Airway epithelial cell (primary cell): ENCODE measurements around the gene RTKN. TPM values are rescaled to one million over a fixed set of nuclear protein-coding genes. Genes with fewer than 3 reads are reported as not detected.

Experiments used
- total RNA-seq: library from RNA; depleted of rRNA; stranded (reverse); fragments of >200 nt; gene quantifications from 2 replicates; pipeline ENCODE4 v1.2.3, GENCODE V29; 2015

RTKN gene
- 49.8 and 58.1 TPM in 2 replicates for total RNA-seq

GRCh38 chr2:74441690-74442482 lies at the start of gene RTKN:
RTKN (minus strand) TSS chr2:74441937; CDS start chr2:74441816, 121 bp downstream.

GRCh38 chr2:74482801-74483674 lies 41.3 kb upstream of the RTKN start, which contains the start of the genes CCDC142 and TTC31:
CCDC142 (minus strand) TSS chr2:74482998; CDS start chr2:74482837, 161 bp downstream.
TTC31 (plus strand) TSS chr2:74483081; CDS start chr2:74483096, 15 bp downstream.

GRCh38 chr2:74472086-74472944 lies 30.6 kb upstream of the RTKN start, which contains the start of gene MRPL53:
MRPL53 (minus strand) TSS chr2:74472680; CDS start chr2:74472660, 20 bp downstream.

GRCh38 chr2:74458132-74458937 lies 16.6 kb upstream of the RTKN start, which contains the start of gene WBP1:
WBP1 (plus strand) TSS chr2:74458438; CDS start chr2:74458603, 165 bp downstream.

GRCh38 chr2:74454654-74455511 lies 13.1 kb upstream of the RTKN start, which contains the start of gene INO80B:
INO80B (plus strand) TSS chr2:74455087; CDS start chr2:74455117, 30 bp downstream.

GRCh38 chr2:74421221-74421870 lies 20.4 kb downstream of the RTKN start, which contains the start of the genes C2orf81 and WDR54:
C2orf81 (minus strand) TSS chr2:74421619; CDS start chr2:74421560, 59 bp downstream.
WDR54 (plus strand) TSS chr2:74421730; CDS start chr2:74422154, 424 bp downstream.

GRCh38 chr2:74379851-74380789 lies 61.6 kb downstream of the RTKN start, which contains the start of gene DCTN1:
DCTN1 (minus strand) TSS chr2:74380311; CDS start chr2:74380037, 274 bp downstream.

Other genes with a start within 250 kb of the RTKN start
- gene MTHFD2, start 243.3 kb downstream of the RTKN start, total RNA-seq: 74.9 and 89.9 TPM in 2 replicates
- gene SLC4A5, start 98.5 kb downstream of the RTKN start, total RNA-seq: 0.14 TPM in 1 of 2 replicates, not detected in the other
- gene DCTN1, start 61.6 kb downstream of the RTKN start, total RNA-seq: 92.0 and 103 TPM in 2 replicates
- 0.92 and 1.1 TPM in 2 replicates for gene C2orf81, start 20.3 kb downstream of the RTKN start, total RNA-seq
- 45.4 and 53.5 TPM in 2 replicates for gene WDR54, start 20.2 kb downstream of the RTKN start, total RNA-seq
- gene INO80B, start 13.2 kb upstream of the RTKN start, total RNA-seq: 20.9 and 23.4 TPM in 2 replicates
- 57.9 and 64.7 TPM in 2 replicates for gene WBP1, start 16.5 kb upstream of the RTKN start, total RNA-seq
- 73.9 and 79.9 TPM in 2 replicates for gene MOGS, start 23.4 kb upstream of the RTKN start, total RNA-seq
- 43.9 and 74.0 TPM in 2 replicates for gene MRPL53, start 30.7 kb upstream of the RTKN start, total RNA-seq
- 5.5 and 9.3 TPM in 2 replicates for gene CCDC142, start 41.1 kb upstream of the RTKN start, total RNA-seq
- 11.1 and 12.2 TPM in 2 replicates for gene TTC31, start 41.1 kb upstream of the RTKN start, total RNA-seq
- gene LBX2, start 57.7 kb upstream of the RTKN start, total RNA-seq: 0.56 TPM in 2 replicates
- 16.7 and 17.5 TPM in 2 replicates for gene PCGF1, start 65.8 kb upstream of the RTKN start, total RNA-seq
- gene TLX2, start 72.5 kb upstream of the RTKN start, total RNA-seq: not detected in 2 replicates
- 5.3 and 6.7 TPM in 2 replicates for gene DQX1, start 84.3 kb upstream of the RTKN start, total RNA-seq
- gene AUP1, start 87.8 kb upstream of the RTKN start, total RNA-seq: 80.1 and 85.8 TPM in 2 replicates
- 18.3 and 28.1 TPM in 2 replicates for gene HTRA2, start 88.0 kb upstream of the RTKN start, total RNA-seq
- 0.33 and 0.56 TPM in 2 replicates for gene LOXL3, start 112.0 kb upstream of the RTKN start, total RNA-seq
- 1.4 and 4.4 TPM in 2 replicates for gene DOK1, start 112.8 kb upstream of the RTKN start, total RNA-seq
- 0.56 and 0.63 TPM in 2 replicates for gene M1AP, start 206.4 kb upstream of the RTKN start, total RNA-seq
- 8.2 and 12.7 TPM in 2 replicates for gene SEMA4F, start 212.3 kb upstream of the RTKN start, total RNA-seq